ENCODE data around the gene MYO9A.

GRCh38 chr15:71809346-71809745 is 308.6 kb downstream of the MYO9A start:
- TF ChIP-seq, protein P1, sequence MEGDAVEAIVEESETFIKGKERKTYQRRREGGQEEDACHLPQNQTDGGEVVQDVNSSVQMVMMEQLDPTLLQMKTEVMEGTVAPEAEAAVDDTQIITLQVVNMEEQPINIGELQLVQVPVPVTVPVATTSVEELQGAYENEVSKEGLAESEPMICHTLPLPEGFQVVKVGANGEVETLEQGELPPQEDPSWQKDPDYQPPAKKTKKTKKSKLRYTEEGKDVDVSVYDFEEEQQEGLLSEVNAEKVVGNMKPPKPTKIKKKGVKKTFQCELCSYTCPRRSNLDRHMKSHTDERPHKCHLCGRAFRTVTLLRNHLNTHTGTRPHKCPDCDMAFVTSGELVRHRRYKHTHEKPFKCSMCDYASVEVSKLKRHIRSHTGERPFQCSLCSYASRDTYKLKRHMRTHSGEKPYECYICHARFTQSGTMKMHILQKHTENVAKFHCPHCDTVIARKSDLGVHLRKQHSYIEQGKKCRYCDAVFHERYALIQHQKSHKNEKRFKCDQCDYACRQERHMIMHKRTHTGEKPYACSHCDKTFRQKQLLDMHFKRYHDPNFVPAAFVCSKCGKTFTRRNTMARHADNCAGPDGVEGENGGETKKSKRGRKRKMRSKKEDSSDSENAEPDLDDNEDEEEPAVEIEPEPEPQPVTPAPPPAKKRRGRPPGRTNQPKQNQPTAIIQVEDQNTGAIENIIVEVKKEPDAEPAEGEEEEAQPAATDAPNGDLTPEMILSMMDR (conservative IDR thresholded peaks at IDR 0.05) = no peak
- no peak for TF ChIP-seq EZH2 (IDR thresholded peaks at IDR 0.05; ENCODE audit: low read depth)
